Panc1 (cell line): ENCODE data around the gene INPP4B. TPM values are rescaled to one million over a fixed set of nuclear protein-coding genes. Genes with fewer than 3 reads are reported as not detected.

Experiments used
- ATAC-seq: fragments of 200-7000 bp; cut with Tn5 transposase; 2 replicates; pipeline ENCODE4 v1.9.1; 2020; ENCODE audit warnings: mild to moderate bottlenecking, moderate library complexity
- BruUV-seq: library from RNA; stranded (reverse); fragments of 400-500 nt; replicated peaks from 2 replicates; lab custom pipeline; 2021; lab: Mats Ljungman, UMichigan
- CTCF ChIA-PET: fragments of 300-600 bp; sonication (Branson Sonifier 250); formaldehyde crosslinking; loops from one replicate; lab custom pipeline; 2022; ENCODE audit warnings: antibody characterized with exemption; lab: Charles Lee
- POLR2A ChIA-PET: fragments of 300-600 bp; sonication (Branson Sonifier 250); formaldehyde crosslinking; loops from one replicate; lab custom pipeline; 2022; ENCODE audit warnings: antibody characterized with exemption; lab: Charles Lee
- DNase-seq: peaks from one replicate; pipeline ENCODE4 v3.0.0-alpha.2; 2010; ENCODE audit warnings: low read depth, low spot score
- H3K27ac ChIP-seq: 2 replicates; pipeline ENCODE4 v1.5.1; 2011; ENCODE audit warnings: mild to moderate bottlenecking, low read length, inconsistent platforms
- H3K27me3 ChIP-seq: fragments of 200-500 bp; sonication (Bioruptor generic); 2 replicates; pipeline ENCODE4 v1.6.0; 2014; ENCODE audit warnings: low read length, inconsistent platforms; ENCODE audit not compliant: control insufficient read depth, insufficient read depth
- H3K36me3 ChIP-seq: fragments of 200-500 bp; sonication (Bioruptor generic); 2 replicates; pipeline ENCODE4 v1.5.1; 2014; ENCODE audit warnings: inconsistent platforms, mild to moderate bottlenecking, low read length, moderate library complexity; ENCODE audit not compliant: control insufficient read depth, insufficient read depth
- H3K4me1 ChIP-seq: 2 replicates; pipeline ENCODE4 v1.5.1; 2011; ENCODE audit warnings: inconsistent platforms, mild to moderate bottlenecking, low read length, moderate library complexity; ENCODE audit not compliant: control insufficient read depth, insufficient read depth
- H3K4me3 ChIP-seq, 2 experiments: 2 replicates each; pipeline ENCODE4 v1.5.1; 2011 to 2012; ENCODE audit warnings: low read depth in 2 of 2, low read length in 2 of 2, mild to moderate bottlenecking in 2 of 2, inconsistent platforms in 1 of 2, moderate library complexity in 1 of 2
- H3K9me3 ChIP-seq: fragments of 200-500 bp; sonication (Bioruptor generic); 2 replicates; pipeline ENCODE4 v1.5.1; 2014; ENCODE audit warnings: low read depth, mild to moderate bottlenecking, inconsistent platforms, low read length, moderate library complexity; ENCODE audit not compliant: control insufficient read depth, insufficient read depth
- CTCF ChIP-seq: fragments of 450-650 bp; IDR thresholded peaks from 2 replicates; pipeline ENCODE4 v1.5.1; 2017; ENCODE audit warnings: mild to moderate bottlenecking
- POLR2AphosphoS5 ChIP-seq: IDR thresholded peaks from 2 replicates; pipeline ENCODE4 v1.6.1; 2012; ENCODE audit warnings: mild to moderate bottlenecking, low read depth, low read length, moderate library complexity
- SIN3A ChIP-seq: IDR thresholded peaks from 2 replicates; pipeline ENCODE4 v1.6.1; 2012; ENCODE audit warnings: low read depth, mild to moderate bottlenecking, low read length, moderate library complexity, borderline replicate concordance; ENCODE audit not compliant: insufficient read depth
- TCF7L2 ChIP-seq: IDR thresholded peaks from 2 replicates; pipeline ENCODE4 v1.6.1; 2011; ENCODE audit warnings: mild to moderate bottlenecking, low read depth, low read length, inconsistent platforms
- in situ Hi-C: cut with HindIII; loops from 2 replicates; pipeline ENCODE4 v1.10.0; 2016; ENCODE audit warnings: low sequenced_read_pairs, low pct_unique_long_range_greater_than_20kb
- intact Hi-C: fragments of 100-400 bp; cut with micrococcal nuclease; formaldehyde crosslinking; loops from one replicate; pipeline ENCODE4 v1.10.0; 2022; ENCODE audit not compliant: unreplicated experiment
- total RNA-seq: library from RNA; stranded (reverse); gene quantifications from one replicate; pipeline ENCODE4 v1.2.1, GENCODE V29; 2021; ENCODE audit not compliant: unreplicated experiment
- TF ChIP-seq, protein P1 (sequence below), 2 experiments: IDR thresholded peaks; 2 replicates each; pipeline ENCODE4 v1.6.1; 2011 to 2012; ENCODE audit warnings: low read depth in 2 of 2, control low read depth in 1 of 2, low read length in 1 of 2, mild to moderate bottlenecking in 1 of 2, moderate library complexity in 1 of 2; ENCODE audit not compliant: insufficient read depth in 1 of 2

INPP4B gene
- total RNA-seq, 1 experiment from 2014 or later, result 4.5 TPM

GRCh38 chr4:142443469-142443868 is 402.6 kb downstream of the INPP4B start:
- Histone ChIP-seq H3K27me3 (no peaks in the 10 kb centered on the region), H3K9me3 (no peaks in the 10 kb centered on the region), H3K36me3 (no peaks in the 10 kb centered on the region), H3K27ac (no peak overlapping the region), H3K4me1 (no peaks in the 10 kb centered on the region), H3K4me3 (no peak overlapping the region)
- ATAC-seq, result no peak
- no peak for DNase-seq
- in situ Hi-C loops, result no loop called here
- ChIA-PET POLR2A (no interaction called here), CTCF (no interaction called here)
- no peak for TF ChIP-seq POLR2AphosphoS5
- intact Hi-C loops, result no loop called here
- no TSS peak for BruUV-seq

GRCh38 chr4:142440093-142440492 is 406.0 kb downstream of the INPP4B start:
- H3K4me3 ChIP-seq, result no peak overlapping the region
- H3K27ac ChIP-seq, result no peak overlapping the region
- in situ Hi-C loops, result no loop called here
- no peaks in the 10 kb centered on the region for H3K4me1 ChIP-seq
- H3K36me3 ChIP-seq, result no peaks in the 10 kb centered on the region
- intact Hi-C loops, result no loop called here
- no TSS peak for BruUV-seq
- TF ChIP-seq CTCF, result no peak
- TF ChIP-seq POLR2AphosphoS5, result no peak
- TF ChIP-seq, protein P1, sequence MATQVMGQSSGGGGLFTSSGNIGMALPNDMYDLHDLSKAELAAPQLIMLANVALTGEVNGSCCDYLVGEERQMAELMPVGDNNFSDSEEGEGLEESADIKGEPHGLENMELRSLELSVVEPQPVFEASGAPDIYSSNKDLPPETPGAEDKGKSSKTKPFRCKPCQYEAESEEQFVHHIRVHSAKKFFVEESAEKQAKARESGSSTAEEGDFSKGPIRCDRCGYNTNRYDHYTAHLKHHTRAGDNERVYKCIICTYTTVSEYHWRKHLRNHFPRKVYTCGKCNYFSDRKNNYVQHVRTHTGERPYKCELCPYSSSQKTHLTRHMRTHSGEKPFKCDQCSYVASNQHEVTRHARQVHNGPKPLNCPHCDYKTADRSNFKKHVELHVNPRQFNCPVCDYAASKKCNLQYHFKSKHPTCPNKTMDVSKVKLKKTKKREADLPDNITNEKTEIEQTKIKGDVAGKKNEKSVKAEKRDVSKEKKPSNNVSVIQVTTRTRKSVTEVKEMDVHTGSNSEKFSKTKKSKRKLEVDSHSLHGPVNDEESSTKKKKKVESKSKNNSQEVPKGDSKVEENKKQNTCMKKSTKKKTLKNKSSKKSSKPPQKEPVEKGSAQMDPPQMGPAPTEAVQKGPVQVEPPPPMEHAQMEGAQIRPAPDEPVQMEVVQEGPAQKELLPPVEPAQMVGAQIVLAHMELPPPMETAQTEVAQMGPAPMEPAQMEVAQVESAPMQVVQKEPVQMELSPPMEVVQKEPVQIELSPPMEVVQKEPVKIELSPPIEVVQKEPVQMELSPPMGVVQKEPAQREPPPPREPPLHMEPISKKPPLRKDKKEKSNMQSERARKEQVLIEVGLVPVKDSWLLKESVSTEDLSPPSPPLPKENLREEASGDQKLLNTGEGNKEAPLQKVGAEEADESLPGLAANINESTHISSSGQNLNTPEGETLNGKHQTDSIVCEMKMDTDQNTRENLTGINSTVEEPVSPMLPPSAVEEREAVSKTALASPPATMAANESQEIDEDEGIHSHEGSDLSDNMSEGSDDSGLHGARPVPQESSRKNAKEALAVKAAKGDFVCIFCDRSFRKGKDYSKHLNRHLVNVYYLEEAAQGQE (IDR thresholded peaks at IDR 0.05; ENCODE audit: insufficient read depth in 1 of 2, low read depth in 2 of 2, low read length in 1 of 2), result no peak
- TF ChIP-seq SIN3A, result no peak
- no peak for TF ChIP-seq TCF7L2
- ATAC-seq (no peak), DNase-seq (no peak)
- H3K27me3 ChIP-seq, result no peaks in the 10 kb centered on the region
- CTCF ChIA-PET, result interaction anchor here (0.5 kb wide), 1 partner anchor 16 kb away, joined by 10 read pairs; no protein-coding TSS in a partner anchor
- POLR2A ChIA-PET, result no interaction called here
- no peaks in the 10 kb centered on the region for H3K9me3 ChIP-seq

DNA sequence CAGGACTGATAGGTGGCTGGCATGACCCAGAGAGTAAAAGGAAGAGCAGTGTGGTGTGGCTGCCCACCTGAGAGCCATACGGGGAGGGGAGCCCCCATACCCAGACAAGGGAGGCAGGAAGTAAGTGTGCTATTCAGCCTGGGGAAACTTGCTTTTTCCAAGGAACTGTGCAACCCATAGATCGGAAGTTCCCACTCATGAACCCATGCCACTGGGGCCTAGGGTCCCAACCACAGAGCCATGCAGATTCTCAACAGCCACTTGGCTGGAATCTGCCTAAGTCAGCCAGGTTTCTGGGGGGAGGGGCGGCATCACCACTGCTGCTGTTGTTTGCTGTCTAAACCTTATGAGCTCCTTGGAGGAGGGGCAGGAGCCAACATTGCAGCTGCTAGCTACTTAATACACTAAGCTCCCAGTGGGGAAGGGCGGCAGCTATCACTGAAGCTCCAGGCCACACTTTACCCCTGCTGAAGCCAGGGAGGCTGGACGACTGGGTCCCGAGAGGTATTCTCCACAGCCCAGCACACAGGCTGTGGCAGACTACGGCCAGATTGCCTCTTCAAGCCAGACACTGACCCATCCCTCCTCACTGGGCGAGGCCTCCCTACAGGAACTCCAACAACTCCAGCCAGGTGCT is 410.4 kb downstream of the INPP4B start:
- intact Hi-C loops, result no loop called here
- in situ Hi-C loops, result no loop called here
- H3K36me3 ChIP-seq, result no peaks in the 10 kb centered on the region
- TF ChIP-seq CTCF, result no peak
- TF ChIP-seq POLR2AphosphoS5, result no peak
- TF ChIP-seq, protein P1 (IDR thresholded peaks at IDR 0.05; ENCODE audit: insufficient read depth in 1 of 2, low read depth in 2 of 2, low read length in 1 of 2), result no peak
- no peak for TF ChIP-seq SIN3A
- no peak for TF ChIP-seq TCF7L2
- DNase-seq (no peak), ATAC-seq (no peak)
- ChIA-PET CTCF (no interaction called here), POLR2A (interaction anchor here (0.6 kb wide), 1 partner anchor 485 kb away, joined by 3 read pairs; no protein-coding TSS in a partner anchor)
- no TSS peak for BruUV-seq
- H3K4me3 ChIP-seq, result no peak overlapping the region
- H3K9me3 ChIP-seq, result no peaks in the 10 kb centered on the region
- H3K27me3 ChIP-seq, result no peaks in the 10 kb centered on the region
- H3K4me1 ChIP-seq, result no peaks in the 10 kb centered on the region
- no peak overlapping the region for H3K27ac ChIP-seq
